ENCODE results near the gene SNTG2. TPM values are rescaled to one million over a fixed set of nuclear protein-coding genes. Genes with fewer than 3 reads are reported as not detected.

Gene SNTG2
- total and polyA plus RNA-seq, 12 donors = 0.26 to 4.3 (median 0.72) TPM; not detected in 1

DNA sequence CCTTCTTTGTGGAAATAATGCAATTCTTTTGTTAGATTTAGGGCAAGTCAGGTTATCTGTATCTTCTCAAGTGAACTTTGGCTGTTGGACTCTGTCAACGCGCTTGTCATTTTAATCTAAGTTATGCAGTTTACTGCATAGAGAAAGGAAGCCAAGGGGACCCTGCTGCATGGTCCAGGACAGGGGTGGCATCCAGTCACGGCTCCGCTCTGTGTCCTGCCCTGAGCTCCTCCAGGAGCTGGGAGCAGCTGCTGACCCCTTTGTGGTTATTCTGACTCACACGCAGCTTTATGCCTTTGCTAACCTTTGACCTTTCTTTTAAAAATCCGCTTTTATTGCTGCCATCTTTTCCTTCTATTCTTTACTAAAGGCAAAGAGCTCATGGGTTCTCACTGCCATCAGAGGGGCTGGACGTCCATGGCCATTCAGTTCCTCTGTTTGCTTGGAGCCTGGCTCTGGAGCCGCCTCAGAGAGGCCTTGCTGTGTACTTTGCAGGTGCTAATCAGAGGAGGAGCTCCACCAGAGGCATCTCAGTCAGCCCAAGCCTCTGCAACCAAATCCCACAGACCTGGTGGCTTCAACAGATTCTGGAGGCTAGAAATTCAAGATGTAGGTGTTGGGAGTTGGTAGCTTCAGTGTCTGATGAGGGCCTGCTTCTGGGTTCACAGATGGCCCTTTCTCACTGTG is 39.3 kb downstream of the SNTG2 start:
- Histone ChIP-seq H3K27me3 (no peaks in the 10 kb centered on the region), H3K4me3 (no peak overlapping the region), H3K4me1 (replicated peaks in 1 of 2) (no peaks in the 10 kb centered on the region), H3K27ac (no peak overlapping the region), H3K9me3 (replicated peaks in 1 of 3) (no peaks in the 10 kb centered on the region), H3K36me3 (replicated peaks in 1 of 2) (no peaks in the 10 kb centered on the region)
- intact Hi-C loops (cut with DNase I) = no loop called here
- TF ChIP-seq, protein P1, sequence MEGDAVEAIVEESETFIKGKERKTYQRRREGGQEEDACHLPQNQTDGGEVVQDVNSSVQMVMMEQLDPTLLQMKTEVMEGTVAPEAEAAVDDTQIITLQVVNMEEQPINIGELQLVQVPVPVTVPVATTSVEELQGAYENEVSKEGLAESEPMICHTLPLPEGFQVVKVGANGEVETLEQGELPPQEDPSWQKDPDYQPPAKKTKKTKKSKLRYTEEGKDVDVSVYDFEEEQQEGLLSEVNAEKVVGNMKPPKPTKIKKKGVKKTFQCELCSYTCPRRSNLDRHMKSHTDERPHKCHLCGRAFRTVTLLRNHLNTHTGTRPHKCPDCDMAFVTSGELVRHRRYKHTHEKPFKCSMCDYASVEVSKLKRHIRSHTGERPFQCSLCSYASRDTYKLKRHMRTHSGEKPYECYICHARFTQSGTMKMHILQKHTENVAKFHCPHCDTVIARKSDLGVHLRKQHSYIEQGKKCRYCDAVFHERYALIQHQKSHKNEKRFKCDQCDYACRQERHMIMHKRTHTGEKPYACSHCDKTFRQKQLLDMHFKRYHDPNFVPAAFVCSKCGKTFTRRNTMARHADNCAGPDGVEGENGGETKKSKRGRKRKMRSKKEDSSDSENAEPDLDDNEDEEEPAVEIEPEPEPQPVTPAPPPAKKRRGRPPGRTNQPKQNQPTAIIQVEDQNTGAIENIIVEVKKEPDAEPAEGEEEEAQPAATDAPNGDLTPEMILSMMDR (IDR thresholded peaks at IDR 0.05) = no peak
- no peak for TF ChIP-seq POLR2A (IDR thresholded peaks at IDR 0.05)
- DNase-seq = no peak
- WGBS, 4 donors = 75 to 88% (median 80%) methylated on average over 8 of the region's 8 CpGs

DNA sequence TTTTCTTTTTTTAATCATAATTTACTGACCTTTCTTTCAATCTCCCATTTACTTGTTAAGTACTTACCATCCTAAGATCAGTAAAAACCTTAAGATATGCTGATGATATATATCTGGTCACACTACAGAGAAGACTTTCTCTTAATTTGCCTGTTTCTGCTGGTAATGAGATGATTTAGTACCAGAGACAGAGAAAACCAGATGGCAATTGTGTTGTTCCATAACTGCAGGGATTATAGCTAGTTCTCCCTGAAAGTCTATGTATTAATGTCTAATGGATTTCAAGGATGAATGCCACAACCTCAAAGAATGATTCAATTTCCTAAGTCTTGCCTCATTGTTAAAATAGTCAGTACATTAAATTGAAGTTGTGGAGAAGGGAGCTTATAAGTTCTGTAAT is 40.3 kb downstream of the SNTG2 start:
- intact Hi-C loops (cut with DNase I) = no loop called here
- Histone ChIP-seq H3K27me3 (no peaks in the 10 kb centered on the region), H3K4me1 (replicated peaks in 1 of 2) (no peaks in the 10 kb centered on the region), H3K27ac (no peak overlapping the region), H3K36me3 (replicated peaks in 1 of 2) (no peaks in the 10 kb centered on the region), H3K4me3 (no peak overlapping the region), H3K9me3 (replicated peaks in 1 of 3) (no peaks in the 10 kb centered on the region)
- DNase-seq = no peak
- TF ChIP-seq, protein P1 (IDR thresholded peaks at IDR 0.05) = no peak
- TF ChIP-seq POLR2A (IDR thresholded peaks at IDR 0.05) = no peak

DNA sequence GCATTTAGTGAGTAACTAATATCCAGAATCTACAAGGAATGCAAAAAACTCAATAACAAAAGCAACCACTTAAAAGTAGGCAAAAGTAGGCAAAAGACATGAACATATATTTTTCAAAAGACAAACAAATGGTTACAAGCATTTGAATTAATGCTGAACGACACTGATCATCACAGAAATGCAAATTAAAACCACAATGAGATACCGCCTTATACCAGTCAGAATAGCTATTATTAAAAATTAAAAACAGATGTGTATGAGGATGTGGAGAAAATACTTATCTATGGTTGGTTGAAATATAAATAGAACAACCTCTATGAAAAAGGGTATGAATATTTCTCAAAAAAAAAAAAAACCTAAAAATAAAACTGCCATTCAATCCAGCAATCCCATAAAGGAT is 51.7 kb downstream of the SNTG2 start:
- 58 to 71% (median 67%) methylated on average over 2 of the region's 2 CpGs for WGBS, 4 donors
- TF ChIP-seq, protein P1 (IDR thresholded peaks at IDR 0.05) = no peak
- TF ChIP-seq POLR2A (IDR thresholded peaks at IDR 0.05) = no peak

DNA sequence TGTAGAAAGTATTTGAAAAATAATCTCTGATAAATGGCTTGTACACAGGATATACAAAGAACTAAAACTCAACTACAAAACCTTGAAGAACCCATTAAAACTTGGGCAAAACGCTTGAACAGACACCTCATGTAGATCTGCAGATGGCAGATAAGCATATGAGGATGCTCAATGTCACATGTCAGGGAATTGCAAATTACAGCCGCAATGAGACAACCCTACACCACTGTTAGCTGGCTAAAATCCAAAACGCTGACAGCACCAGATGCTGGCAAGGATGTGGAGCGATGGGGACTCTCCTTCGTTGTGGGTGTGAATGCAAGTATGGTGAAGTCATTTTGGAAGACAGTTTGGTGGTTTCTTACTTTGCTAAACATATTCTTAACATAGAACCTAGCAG is 53.7 kb downstream of the SNTG2 start:
- H3K27me3 ChIP-seq = no peaks in the 10 kb centered on the region
- no peak overlapping the region for H3K4me3 ChIP-seq
- H3K9me3 ChIP-seq (replicated peaks in 1 of 3) = no peaks in the 10 kb centered on the region
- intact Hi-C loops (cut with DNase I) = no loop called here
- TF ChIP-seq POLR2A (IDR thresholded peaks at IDR 0.05) = no peak
- TF ChIP-seq, protein P1 (IDR thresholded peaks at IDR 0.05) = no peak
- no peak for DNase-seq
- 58 to 69% (median 60%) methylated on average over 5 of the region's 5 CpGs for WGBS, 4 donors
- no peak overlapping the region for H3K27ac ChIP-seq
- no peaks in the 10 kb centered on the region for H3K4me1 ChIP-seq (replicated peaks in 1 of 2)
- no peaks in the 10 kb centered on the region for H3K36me3 ChIP-seq (replicated peaks in 1 of 2)

More for the DNA sequence above, 51.7 kb downstream of the SNTG2 start:
- Histone ChIP-seq H3K4me3 (no peak overlapping the region), H3K36me3 (replicated peaks in 1 of 2) (no peaks in the 10 kb centered on the region), H3K27me3 (no peaks in the 10 kb centered on the region), H3K4me1 (replicated peaks in 1 of 2) (no peaks in the 10 kb centered on the region), H3K27ac (no peak overlapping the region), H3K9me3 (replicated peaks in 1 of 3) (no peaks in the 10 kb centered on the region)
- intact Hi-C loops (cut with DNase I) = no loop called here
- no peak for DNase-seq
